Measurements from ENCODE around the gene AURKAIP1.

AURKAIP1 gene

DNA sequence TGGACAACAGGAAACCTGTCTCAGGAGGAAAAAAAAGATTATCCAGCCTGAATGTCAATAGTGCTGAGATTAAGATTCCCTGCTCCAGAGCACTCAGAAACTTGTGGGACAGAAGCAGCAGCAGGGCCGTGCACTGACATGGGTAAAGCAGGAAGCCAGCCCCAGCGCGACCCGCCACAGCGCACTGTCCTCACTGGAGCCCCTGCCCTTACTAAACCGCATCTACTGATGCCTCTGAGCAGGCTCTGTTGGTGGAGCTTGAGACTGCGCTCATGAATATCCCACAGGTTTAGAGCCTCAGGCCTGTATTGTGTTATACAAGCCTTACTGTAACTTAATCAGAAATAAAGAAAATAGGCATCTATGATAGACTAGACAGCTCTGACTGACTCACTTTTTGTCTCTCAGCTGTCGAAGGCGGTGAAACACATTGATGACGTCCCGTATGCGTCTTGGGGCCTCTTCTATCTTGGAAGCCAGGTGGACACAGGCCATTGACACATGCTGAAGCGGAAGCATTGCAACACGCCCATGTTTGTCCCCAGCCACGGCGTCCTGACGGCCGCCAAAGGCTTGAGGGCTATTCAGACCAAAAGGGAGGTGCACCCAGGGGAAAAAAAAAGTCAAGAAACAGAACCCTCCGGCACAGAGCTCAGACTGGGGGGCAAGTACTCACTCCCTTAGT, 23.0 kb upstream of the AURKAIP1 start:
- TF ChIP-seq, protein P1, sequence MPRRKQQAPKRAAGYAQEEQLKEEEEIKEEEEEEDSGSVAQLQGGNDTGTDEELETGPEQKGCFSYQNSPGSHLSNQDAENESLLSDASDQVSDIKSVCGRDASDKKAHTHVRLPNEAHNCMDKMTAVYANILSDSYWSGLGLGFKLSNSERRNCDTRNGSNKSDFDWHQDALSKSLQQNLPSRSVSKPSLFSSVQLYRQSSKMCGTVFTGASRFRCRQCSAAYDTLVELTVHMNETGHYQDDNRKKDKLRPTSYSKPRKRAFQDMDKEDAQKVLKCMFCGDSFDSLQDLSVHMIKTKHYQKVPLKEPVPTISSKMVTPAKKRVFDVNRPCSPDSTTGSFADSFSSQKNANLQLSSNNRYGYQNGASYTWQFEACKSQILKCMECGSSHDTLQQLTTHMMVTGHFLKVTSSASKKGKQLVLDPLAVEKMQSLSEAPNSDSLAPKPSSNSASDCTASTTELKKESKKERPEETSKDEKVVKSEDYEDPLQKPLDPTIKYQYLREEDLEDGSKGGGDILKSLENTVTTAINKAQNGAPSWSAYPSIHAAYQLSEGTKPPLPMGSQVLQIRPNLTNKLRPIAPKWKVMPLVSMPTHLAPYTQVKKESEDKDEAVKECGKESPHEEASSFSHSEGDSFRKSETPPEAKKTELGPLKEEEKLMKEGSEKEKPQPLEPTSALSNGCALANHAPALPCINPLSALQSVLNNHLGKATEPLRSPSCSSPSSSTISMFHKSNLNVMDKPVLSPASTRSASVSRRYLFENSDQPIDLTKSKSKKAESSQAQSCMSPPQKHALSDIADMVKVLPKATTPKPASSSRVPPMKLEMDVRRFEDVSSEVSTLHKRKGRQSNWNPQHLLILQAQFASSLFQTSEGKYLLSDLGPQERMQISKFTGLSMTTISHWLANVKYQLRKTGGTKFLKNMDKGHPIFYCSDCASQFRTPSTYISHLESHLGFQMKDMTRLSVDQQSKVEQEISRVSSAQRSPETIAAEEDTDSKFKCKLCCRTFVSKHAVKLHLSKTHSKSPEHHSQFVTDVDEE (CRISPR knock-in tag; IDR thresholded peaks at IDR 0.05) = no peak
- TF ChIP-seq ZFP30 (CRISPR knock-in tag; IDR thresholded peaks at IDR 0.05) = no peak
- no peak for TF ChIP-seq CSDC2 (CRISPR knock-in tag; IDR thresholded peaks at IDR 0.05)
- TF ChIP-seq GLIS3 (CRISPR knock-in tag; IDR thresholded peaks at IDR 0.05) = no peak
- TF ChIP-seq ZNF70 (CRISPR knock-in tag; IDR thresholded peaks at IDR 0.05) = no peak
- TF ChIP-seq, protein P2, sequence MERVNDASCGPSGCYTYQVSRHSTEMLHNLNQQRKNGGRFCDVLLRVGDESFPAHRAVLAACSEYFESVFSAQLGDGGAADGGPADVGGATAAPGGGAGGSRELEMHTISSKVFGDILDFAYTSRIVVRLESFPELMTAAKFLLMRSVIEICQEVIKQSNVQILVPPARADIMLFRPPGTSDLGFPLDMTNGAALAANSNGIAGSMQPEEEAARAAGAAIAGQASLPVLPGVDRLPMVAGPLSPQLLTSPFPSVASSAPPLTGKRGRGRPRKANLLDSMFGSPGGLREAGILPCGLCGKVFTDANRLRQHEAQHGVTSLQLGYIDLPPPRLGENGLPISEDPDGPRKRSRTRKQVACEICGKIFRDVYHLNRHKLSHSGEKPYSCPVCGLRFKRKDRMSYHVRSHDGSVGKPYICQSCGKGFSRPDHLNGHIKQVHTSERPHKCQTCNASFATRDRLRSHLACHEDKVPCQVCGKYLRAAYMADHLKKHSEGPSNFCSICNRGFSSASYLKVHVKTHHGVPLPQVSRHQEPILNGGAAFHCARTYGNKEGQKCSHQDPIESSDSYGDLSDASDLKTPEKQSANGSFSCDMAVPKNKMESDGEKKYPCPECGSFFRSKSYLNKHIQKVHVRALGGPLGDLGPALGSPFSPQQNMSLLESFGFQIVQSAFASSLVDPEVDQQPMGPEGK (CRISPR knock-in tag; IDR thresholded peaks at IDR 0.05; ENCODE audit: borderline replicate concordance) = no peak
- TF ChIP-seq PPARA (CRISPR knock-in tag; IDR thresholded peaks at IDR 0.05; ENCODE audit: borderline replicate concordance) = no peak
- no peak for TF ChIP-seq SNAI2 (CRISPR knock-in tag; IDR thresholded peaks at IDR 0.05)
- TF ChIP-seq, protein P3, sequence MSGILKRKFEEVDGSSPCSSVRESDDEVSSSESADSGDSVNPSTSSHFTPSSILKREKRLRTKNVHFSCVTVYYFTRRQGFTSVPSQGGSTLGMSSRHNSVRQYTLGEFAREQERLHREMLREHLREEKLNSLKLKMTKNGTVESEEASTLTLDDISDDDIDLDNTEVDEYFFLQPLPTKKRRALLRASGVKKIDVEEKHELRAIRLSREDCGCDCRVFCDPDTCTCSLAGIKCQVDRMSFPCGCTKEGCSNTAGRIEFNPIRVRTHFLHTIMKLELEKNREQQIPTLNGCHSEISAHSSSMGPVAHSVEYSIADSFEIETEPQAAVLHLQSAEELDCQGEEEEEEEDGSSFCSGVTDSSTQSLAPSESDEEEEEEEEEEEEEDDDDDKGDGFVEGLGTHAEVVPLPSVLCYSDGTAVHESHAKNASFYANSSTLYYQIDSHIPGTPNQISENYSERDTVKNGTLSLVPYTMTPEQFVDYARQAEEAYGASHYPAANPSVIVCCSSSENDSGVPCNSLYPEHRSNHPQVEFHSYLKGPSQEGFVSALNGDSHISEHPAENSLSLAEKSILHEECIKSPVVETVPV (CRISPR knock-in tag; IDR thresholded peaks at IDR 0.05) = no peak
- no peak for TF ChIP-seq ZFP3 (CRISPR knock-in tag; IDR thresholded peaks at IDR 0.05)
- no peak for TF ChIP-seq TCF4 (CRISPR knock-in tag; IDR thresholded peaks at IDR 0.05; ENCODE audit: borderline replicate concordance)
- no peak for ATAC-seq

DNA sequence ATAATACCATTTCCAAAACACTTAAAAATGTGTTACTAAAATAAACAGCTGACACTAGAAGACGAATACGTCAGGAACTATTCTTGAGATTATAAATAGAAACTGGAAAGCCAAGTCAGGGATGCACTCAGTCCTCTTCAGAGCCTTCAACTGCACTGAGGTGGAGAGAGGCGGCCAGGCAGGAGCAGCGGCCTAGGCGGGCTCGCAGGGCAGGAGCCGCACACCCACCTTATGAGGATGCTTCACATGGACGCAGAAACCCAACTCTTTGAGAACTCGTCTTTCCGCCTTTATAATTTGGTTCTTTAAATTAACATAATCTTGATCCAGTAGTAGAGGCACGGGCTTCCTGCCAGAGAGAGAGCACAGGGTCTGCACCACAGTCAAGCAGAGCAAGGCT, 20.2 kb upstream of the AURKAIP1 start:
- ATAC-seq = no peak
- TF ChIP-seq, protein P4, sequence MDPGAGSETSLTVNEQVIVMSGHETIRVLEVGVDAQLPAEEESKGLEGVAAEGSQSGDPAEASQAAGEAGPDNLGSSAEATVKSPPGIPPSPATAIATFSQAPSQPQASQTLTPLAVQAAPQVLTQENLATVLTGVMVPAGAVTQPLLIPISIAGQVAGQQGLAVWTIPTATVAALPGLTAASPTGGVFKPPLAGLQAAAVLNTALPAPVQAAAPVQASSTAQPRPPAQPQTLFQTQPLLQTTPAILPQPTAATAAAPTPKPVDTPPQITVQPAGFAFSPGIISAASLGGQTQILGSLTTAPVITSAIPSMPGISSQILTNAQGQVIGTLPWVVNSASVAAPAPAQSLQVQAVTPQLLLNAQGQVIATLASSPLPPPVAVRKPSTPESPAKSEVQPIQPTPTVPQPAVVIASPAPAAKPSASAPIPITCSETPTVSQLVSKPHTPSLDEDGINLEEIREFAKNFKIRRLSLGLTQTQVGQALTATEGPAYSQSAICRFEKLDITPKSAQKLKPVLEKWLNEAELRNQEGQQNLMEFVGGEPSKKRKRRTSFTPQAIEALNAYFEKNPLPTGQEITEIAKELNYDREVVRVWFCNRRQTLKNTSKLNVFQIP (CRISPR knock-in tag; IDR thresholded peaks at IDR 0.05; ENCODE audit: borderline replicate concordance, low read depth) = no peak
- no peak for TF ChIP-seq ARNTL (CRISPR knock-in tag; IDR thresholded peaks at IDR 0.05; ENCODE audit: borderline replicate concordance, low read depth)
- no peak for TF ChIP-seq ZFP30 (CRISPR knock-in tag; IDR thresholded peaks at IDR 0.05)
- no peak for TF ChIP-seq ESRRG (CRISPR knock-in tag; IDR thresholded peaks at IDR 0.05)

DNA sequence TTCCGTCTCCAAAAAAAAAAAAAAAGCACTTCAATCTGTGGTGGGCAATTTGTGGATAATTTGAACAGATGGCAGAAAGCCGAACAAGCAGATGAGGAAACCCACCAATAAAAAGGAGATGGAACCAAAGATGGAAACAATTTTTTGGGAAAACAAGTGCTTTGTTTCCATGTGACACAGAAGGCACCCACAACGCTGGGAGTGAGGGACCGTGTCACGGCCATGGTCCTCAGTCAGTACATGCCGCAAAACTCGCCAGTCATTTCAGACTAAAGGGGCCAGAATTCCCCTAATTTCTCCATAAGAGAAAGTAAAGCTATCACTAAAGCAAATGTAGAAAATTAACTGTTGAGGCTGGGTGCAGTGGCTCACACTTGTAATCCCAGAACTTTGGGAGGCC, 19.1 kb upstream of the AURKAIP1 start:
- TF ChIP-seq ARNTL (CRISPR knock-in tag; IDR thresholded peaks at IDR 0.05; ENCODE audit: borderline replicate concordance, low read depth) (no peak), TCF4 (CRISPR knock-in tag; IDR thresholded peaks at IDR 0.05; ENCODE audit: borderline replicate concordance) (no peak), PPARA (CRISPR knock-in tag; IDR thresholded peaks at IDR 0.05; ENCODE audit: borderline replicate concordance) (no peak), GLIS3 (CRISPR knock-in tag; IDR thresholded peaks at IDR 0.05) (no peak), SNAI2 (CRISPR knock-in tag; IDR thresholded peaks at IDR 0.05) (no peak), CSDC2 (CRISPR knock-in tag; IDR thresholded peaks at IDR 0.05) (no peak), ZNF565 (CRISPR knock-in tag; conservative IDR thresholded peaks at IDR 0.05; ENCODE audit: low read depth) (no peak), BACH2 (CRISPR knock-in tag; IDR thresholded peaks at IDR 0.05; ENCODE audit: borderline replicate concordance) (no peak), ESRRG (CRISPR knock-in tag; IDR thresholded peaks at IDR 0.05) (no peak), OSR1 (CRISPR knock-in tag; IDR thresholded peaks at IDR 0.05) (no peak), TOX (CRISPR knock-in tag; IDR thresholded peaks at IDR 0.05; ENCODE audit: borderline replicate concordance) (no peak), ZFP3 (CRISPR knock-in tag; IDR thresholded peaks at IDR 0.05) (no peak), ZC3H10 (CRISPR knock-in tag; IDR thresholded peaks at IDR 0.05) (no peak)
- TF ChIP-seq, protein P2 (CRISPR knock-in tag; IDR thresholded peaks at IDR 0.05; ENCODE audit: borderline replicate concordance) = no peak
- TF ChIP-seq, protein P1 (CRISPR knock-in tag; IDR thresholded peaks at IDR 0.05) = no peak
- no peak for ATAC-seq

Measured in SK-N-SH treated with all-trans-retinoic acid at 6 μM for 48 hours (cell line).